ENCODE data around the gene MAP4K5. TPM values are rescaled to one million over a fixed set of nuclear protein-coding genes. Genes with fewer than 3 reads are reported as not detected.

Gene MAP4K5
- polyA plus RNA-seq, 2 of the 4 experiments (the other 2 are of a cell fraction) = 18.7 to 30.8 TPM

DNA sequence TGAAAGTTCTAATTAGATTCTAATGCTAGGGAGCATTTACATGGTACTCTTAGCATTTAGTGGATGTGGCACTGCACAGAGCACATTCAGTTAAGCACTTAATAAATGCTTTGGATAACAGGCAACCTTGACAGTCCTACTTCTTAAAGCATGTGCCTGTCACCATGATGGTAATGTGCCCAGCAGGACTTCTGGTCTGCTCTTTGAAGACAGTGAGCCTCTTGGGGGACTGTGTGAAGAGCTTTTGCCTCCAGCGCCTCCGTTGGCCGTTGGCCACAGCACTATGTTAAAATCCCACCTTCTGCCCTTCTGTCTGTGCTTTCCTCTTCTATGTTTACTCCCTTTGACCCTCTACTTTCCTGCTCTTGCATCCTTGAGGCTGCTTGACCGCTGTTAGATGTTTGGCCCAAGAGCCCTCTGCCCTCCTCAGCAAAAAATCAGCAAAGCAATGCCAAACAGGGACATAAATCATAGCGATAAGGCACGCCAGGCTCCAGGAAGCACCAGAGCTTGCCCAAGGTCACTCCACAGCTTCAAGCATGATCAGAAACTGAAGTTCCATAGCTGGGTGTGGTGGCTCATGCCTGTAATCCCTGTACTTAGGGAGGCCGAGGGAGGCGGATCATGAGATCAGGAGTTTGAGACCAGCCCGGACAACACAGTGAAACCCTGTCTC lies 144.0 kb downstream of the MAP4K5 start:
- DNase-seq (ENCODE audit: low read depth in 1 of 2, low spot score in 1 of 2) (no peak), FAIRE-seq (no peak), ATAC-seq (no peak; a peak in 1 of 6 replicates)
- POLR2A ChIA-PET = no interaction called here
- TF ChIP-seq RFX5 (IDR thresholded peaks at IDR 0.05) = no peak
- no peak for TF ChIP-seq FOXS1 (CRISPR knock-in tag; IDR thresholded peaks at IDR 0.05)
- TF ChIP-seq PHF8 (IDR thresholded peaks at IDR 0.05; ENCODE audit: borderline replicate concordance, low read depth) = no peak
- no peak for TF ChIP-seq RAD21 (conservative IDR thresholded peaks at IDR 0.05 in 1 of 2, IDR thresholded peaks at IDR 0.05 in 1 of 2)
- TF ChIP-seq CHD2 (IDR thresholded peaks at IDR 0.05; ENCODE audit: low read length, partially characterized antibody) = no peak
- no peak for TF ChIP-seq CTCF (IDR thresholded peaks at IDR 0.05)
- no peak for TF ChIP-seq JUNB (IDR thresholded peaks at IDR 0.05)
- TF ChIP-seq SREBF2 (IDR thresholded peaks at IDR 0.05) = no peak
- TF ChIP-seq TP53 (CRISPR knock-in tag; IDR thresholded peaks at IDR 0.05) = no peak
- TF ChIP-seq, protein P1, sequence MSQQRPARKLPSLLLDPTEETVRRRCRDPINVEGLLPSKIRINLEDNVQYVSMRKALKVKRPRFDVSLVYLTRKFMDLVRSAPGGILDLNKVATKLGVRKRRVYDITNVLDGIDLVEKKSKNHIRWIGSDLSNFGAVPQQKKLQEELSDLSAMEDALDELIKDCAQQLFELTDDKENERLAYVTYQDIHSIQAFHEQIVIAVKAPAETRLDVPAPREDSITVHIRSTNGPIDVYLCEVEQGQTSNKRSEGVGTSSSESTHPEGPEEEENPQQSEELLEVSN (IDR thresholded peaks at IDR 0.05; ENCODE audit: borderline replicate concordance, low read depth) = no peak
- TF ChIP-seq CBX8 (IDR thresholded peaks at IDR 0.05) = no peak
- CTCF ChIA-PET = interaction anchor here (1.4 kb wide), 1 partner anchor 68 kb away, joined by 3 read pairs; no protein-coding TSS in a partner anchor
- Histone ChIP-seq H3K4me3 (no peak overlapping the region), H3K4me1 (peaks cover 11% of the 10 kb centered on the region), H3K9me3 (no peaks in the 10 kb centered on the region), H3K27ac (no peak overlapping the region), H3K4me2 (no peak overlapping the region)
- WGBS (ENCODE audit: missing lambda C conversion rate) = 92% methylated on average over 9 of the region's 9 CpGs

- Histone ChIP-seq H3K4me3 (no peak overlapping the region), H3K27ac (no peak overlapping the region), H3K4me2 (no peak overlapping the region), H3K4me1 (peaks cover 11% of the 10 kb centered on the region), H3K9me3 (no peaks in the 10 kb centered on the region)
- ChIA-PET POLR2A (no interaction called here), CTCF (interaction anchor here (0.7 to 1.4 kb wide), 2 partner anchors 13 to 66 kb away, joined by 3 to 5 read pairs; no protein-coding TSS in a partner anchor)
- DNase-seq (ENCODE audit: low read depth in 1 of 2, low spot score in 1 of 2) (no peak), ATAC-seq (no peak), FAIRE-seq (no peak)
- WGBS (ENCODE audit: missing lambda C conversion rate) = 100% methylated on average over 1 of the region's 1 CpG
- peak; percentile 90 for TF ChIP-seq MAFK (IDR thresholded peaks at IDR 0.05; ENCODE audit: partially characterized antibody)
- no peak for TF ChIP-seq MAX (IDR thresholded peaks at IDR 0.05)
Measured at GRCh38 chr14:50387548-50387947, 144.8 kb downstream of the MAP4K5 start.

DNA sequence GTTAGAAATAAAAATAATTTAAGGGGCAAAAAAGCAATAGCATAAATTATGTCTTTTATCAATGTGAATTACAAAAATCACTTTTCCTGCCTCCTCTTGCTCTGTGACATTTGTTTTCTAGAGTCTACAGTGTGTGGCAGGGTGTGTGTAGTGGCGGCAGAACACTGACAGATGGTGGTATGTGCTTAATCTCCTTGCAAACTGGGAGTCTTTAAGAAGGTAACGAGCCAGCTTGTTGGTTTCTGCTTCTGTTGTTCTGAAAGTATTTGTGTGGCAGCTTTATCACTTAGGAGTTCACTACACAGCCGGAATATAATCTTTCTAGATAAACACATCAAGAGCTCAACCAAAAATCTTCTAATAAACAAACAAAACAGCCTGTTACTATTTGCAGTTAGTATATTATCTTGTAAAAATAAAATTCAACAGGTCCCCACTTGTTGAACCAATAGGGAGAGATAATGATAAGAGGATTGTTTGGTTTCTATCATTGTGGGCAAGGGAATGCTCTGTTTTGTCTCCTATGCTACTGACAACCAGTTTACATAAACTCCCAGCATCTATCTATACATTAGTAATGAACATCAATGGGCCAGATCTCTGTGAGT lies 148.6 kb downstream of the MAP4K5 start:
- TF ChIP-seq JUN (IDR thresholded peaks at IDR 0.05) (no peak), HDAC2 (IDR thresholded peaks at IDR 0.05) (no peak), EP300 (IDR thresholded peaks at IDR 0.05) (no peak)
- no peak overlapping the region for H3K4me3 ChIP-seq
- no peak overlapping the region for H3K27ac ChIP-seq
- no peaks in the 10 kb centered on the region for H3K9me3 ChIP-seq
- 88% methylated on average over 3 of the region's 3 CpGs for WGBS (ENCODE audit: missing lambda C conversion rate)
- no peak overlapping the region for H3K4me2 ChIP-seq
- CTCF ChIA-PET = interaction anchor here (0.6 kb wide), 1 partner anchor 673 kb away, joined by 3 read pairs; no protein-coding TSS in a partner anchor
- FAIRE-seq (no peak), DNase-seq (ENCODE audit: low read depth in 1 of 2, low spot score in 1 of 2) (no peak), ATAC-seq (no peak)
- peaks cover 6% of the 10 kb centered on the region; the same call in 2 of the 3 replicates for H3K4me1 ChIP-seq
- POLR2A ChIA-PET = no interaction called here

DNA sequence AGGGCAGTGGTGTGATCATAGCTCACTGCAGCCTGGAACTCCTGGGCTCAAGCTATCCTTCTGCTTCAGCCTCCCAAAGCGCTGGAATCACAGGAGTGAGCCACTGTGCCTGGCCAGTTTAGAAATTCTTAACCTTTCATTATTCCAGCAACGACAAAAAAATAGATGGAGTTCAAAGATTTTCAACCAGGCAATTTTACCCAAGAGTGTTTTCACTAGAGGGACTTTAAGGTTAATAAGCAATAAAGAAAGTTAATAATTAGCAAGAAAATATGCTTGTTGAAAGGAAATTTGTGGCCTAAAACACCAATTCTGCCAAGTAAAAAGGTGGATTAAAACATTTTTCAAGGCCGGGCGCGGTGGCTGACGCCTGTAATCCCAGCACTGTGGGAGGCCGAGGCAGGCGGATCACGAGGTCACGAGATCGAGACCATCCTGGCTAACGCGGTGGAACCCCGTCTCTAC lies 150.5 kb downstream of the MAP4K5 start:
- H3K4me2 ChIP-seq = peak overlapping the region; percentile 35; the same call in 2 of the 3 replicates
- POLR2A ChIA-PET = no interaction called here
- no peak overlapping the region for H3K27ac ChIP-seq
- H3K4me3 ChIP-seq = no peak overlapping the region
- FAIRE-seq (no peak), ATAC-seq (no peak), DNase-seq (ENCODE audit: low read depth in 1 of 2, low spot score in 1 of 2) (no peak)
- H3K4me1 ChIP-seq = peaks cover 6% of the 10 kb centered on the region; the same call in 2 of the 3 replicates
- 81% methylated on average over 14 of the region's 14 CpGs for WGBS (ENCODE audit: missing lambda C conversion rate)
- CTCF ChIA-PET = no interaction called here
- no peaks in the 10 kb centered on the region for H3K9me3 ChIP-seq
- TF ChIP-seq JUN (IDR thresholded peaks at IDR 0.05) = no peak
- TF ChIP-seq FOXS1 (CRISPR knock-in tag; IDR thresholded peaks at IDR 0.05) = no peak
- TF ChIP-seq REST (IDR thresholded peaks at IDR 0.05) = no peak
- no peak for TF ChIP-seq MAZ (IDR thresholded peaks at IDR 0.05; ENCODE audit: borderline replicate concordance, low read depth, low read length)
- TF ChIP-seq RFX5 (IDR thresholded peaks at IDR 0.05) = no peak
- no peak for TF ChIP-seq SREBF2 (IDR thresholded peaks at IDR 0.05)
- no peak for TF ChIP-seq HEYL (CRISPR knock-in tag; IDR thresholded peaks at IDR 0.05)
- TF ChIP-seq HOXB5 (CRISPR knock-in tag; IDR thresholded peaks at IDR 0.05) = no peak
- no peak for TF ChIP-seq HOXB13 (CRISPR knock-in tag; IDR thresholded peaks at IDR 0.05; ENCODE audit: low read depth)

All from A549 (cell line).